Transverse colon (tissue), 3 donors: ENCODE data around the gene CKS1B.

Experiments used
- POLR2A ChIP-seq: fragments of 450-650 bp; IDR thresholded peaks from one replicate; pipeline ENCODE4 v1.6.1; 2016; ENCODE audit warnings: antibody characterized with exemption, mild to moderate bottlenecking, moderate library complexity
- TF ChIP-seq, protein P1 (sequence below), 5 experiments: fragments of 200-600 bp in 3 of 5; fragments of 450-650 bp in 2 of 5; sonication (generic) in 3 of 5; IDR thresholded peaks; 1 replicate in 2 of 5; 2 replicates in 3 of 5; pipeline ENCODE4 v1.5.1; 2016 to 2017; ENCODE audit warnings: antibody characterized with exemption in 5 of 5, inconsistent platforms in 3 of 5, mild to moderate bottlenecking in 2 of 5, moderate library complexity in 1 of 5

- TF ChIP-seq POLR2A: no peak
- TF ChIP-seq, protein P1, sequence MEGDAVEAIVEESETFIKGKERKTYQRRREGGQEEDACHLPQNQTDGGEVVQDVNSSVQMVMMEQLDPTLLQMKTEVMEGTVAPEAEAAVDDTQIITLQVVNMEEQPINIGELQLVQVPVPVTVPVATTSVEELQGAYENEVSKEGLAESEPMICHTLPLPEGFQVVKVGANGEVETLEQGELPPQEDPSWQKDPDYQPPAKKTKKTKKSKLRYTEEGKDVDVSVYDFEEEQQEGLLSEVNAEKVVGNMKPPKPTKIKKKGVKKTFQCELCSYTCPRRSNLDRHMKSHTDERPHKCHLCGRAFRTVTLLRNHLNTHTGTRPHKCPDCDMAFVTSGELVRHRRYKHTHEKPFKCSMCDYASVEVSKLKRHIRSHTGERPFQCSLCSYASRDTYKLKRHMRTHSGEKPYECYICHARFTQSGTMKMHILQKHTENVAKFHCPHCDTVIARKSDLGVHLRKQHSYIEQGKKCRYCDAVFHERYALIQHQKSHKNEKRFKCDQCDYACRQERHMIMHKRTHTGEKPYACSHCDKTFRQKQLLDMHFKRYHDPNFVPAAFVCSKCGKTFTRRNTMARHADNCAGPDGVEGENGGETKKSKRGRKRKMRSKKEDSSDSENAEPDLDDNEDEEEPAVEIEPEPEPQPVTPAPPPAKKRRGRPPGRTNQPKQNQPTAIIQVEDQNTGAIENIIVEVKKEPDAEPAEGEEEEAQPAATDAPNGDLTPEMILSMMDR (IDR thresholded peaks at IDR 0.05): no peak
These were observed 4.5 kb upstream of the CKS1B start for GRCh38 chr1:154969860-154970452.
